ENCODE measurements around the gene CCDC134. TPM values are rescaled to one million over a fixed set of nuclear protein-coding genes. Genes with fewer than 3 reads are reported as not detected.

The CCDC134 gene
- total RNA-seq = 4.5 and 11.8 TPM in 2 replicates

DNA sequence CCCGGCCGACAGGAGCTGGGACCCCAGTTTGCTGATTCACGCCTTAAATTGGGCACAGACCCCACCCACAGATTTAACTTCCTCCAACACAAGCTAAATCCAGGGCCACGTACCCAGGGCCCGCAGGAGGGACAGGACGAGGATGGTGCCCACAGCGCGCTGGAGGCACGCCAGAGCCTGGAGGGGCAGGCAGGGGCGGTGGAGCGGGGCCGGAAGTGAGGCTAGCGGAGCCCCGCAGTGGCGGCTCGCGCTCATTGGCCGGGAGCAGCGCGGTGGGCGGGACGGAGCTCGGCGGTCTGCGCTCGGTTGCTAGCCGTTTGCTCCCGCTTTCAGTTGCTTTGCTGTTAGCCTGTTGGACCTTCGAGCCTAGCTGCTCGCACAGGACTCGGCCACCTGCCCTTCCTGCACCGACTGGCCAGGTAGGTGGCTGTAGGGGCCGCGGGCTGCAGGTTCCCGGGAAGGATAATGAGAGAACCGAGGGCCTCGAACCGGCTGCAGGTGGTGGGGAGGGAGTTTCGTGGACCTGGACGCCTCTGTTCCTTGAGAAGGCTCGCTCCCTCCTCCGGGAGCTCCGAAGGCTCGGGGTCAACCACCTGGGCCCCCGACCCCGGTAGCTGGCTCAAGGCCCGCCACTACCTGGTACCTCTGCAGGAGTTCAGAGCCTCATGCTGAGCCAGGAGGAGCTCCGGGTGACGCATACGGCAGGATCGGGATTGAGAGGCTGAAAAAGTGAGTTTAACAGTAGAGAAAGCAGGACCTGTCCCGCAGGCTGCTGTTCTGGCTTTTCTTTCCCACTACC is at the start of gene CCDC134:
Gene CCDC134, plus strand, starts transcription at position 332 of the 799 bp plus-strand sequence. CDS start 8,212 bp downstream, outside the sequence.

DNA sequence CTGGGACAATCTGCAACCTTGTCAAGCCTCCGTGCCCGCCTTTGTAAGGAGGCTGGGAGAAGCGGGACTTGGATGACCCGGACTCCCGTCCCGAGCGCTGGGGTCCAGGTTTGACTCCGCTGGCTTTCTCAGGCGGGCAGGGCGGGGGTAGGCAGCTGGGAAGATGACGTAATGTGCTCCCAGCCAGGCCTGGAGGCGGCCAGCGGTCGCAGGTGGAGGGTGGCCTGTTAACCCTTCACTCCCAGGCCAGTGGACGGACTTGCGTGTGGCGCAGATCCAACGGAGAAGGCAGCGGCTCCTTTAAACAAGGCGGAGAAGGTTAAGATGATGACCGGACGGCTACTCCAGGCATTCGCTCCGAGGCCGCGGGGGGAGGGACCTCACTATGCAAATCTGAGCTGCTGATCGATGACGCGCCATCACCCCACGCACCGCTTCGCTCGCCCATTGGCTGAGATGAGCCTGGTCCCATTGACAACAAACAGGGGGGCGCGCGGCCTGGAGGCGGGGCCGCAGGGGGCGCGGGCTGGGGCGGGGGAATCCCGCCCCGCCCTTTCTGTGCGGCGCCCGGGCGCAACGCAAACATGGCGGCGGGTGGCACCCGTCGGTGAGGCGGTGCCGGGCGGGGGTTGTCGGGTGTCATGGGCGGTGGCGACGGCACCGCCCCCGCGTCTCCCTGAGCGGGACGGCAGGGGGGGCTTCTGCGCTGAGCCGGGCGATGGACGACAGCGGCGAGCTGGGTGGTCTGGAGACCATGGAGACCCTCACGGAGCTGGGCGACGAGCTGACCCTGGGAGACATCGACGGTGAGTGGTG is 32.3 kb downstream of the CCDC134 start, which contains the start of gene SREBF2:
Gene SREBF2, plus strand, starts transcription at position 553 of the 816 bp plus-strand sequence. Its CDS starts 166 bp downstream, at position 719.

Other genes with a start within 250 kb of the CCDC134 start
- gene CSDC2, start 239.7 kb upstream of the CCDC134 start, total RNA-seq = 0.49 and 1.3 TPM in 2 replicates
- gene PMM1, start 210.8 kb upstream of the CCDC134 start, total RNA-seq = 44.6 and 50.0 TPM in 2 replicates
- gene DESI1, start 179.6 kb upstream of the CCDC134 start, total RNA-seq = 24.1 and 35.7 TPM in 2 replicates
- gene XRCC6, start 179.4 kb upstream of the CCDC134 start, total RNA-seq = 219 and 247 TPM in 2 replicates
- gene SNU13, start 111.8 kb upstream of the CCDC134 start, total RNA-seq = 126 and 164 TPM in 2 replicates
- 1.3 and 2.0 TPM in 2 replicates for gene MEI1, start 101.2 kb upstream of the CCDC134 start, total RNA-seq
- 36.5 and 58.2 TPM in 2 replicates for gene SREBF2, start 32.4 kb downstream of the CCDC134 start, total RNA-seq
- gene SHISA8, start 114.4 kb downstream of the CCDC134 start, total RNA-seq = not detected in 2 replicates
- gene TNFRSF13C, start 126.1 kb downstream of the CCDC134 start, total RNA-seq = not detected in 2 replicates
- 3.7 and 9.6 TPM in 2 replicates for gene CENPM, start 146.5 kb downstream of the CCDC134 start, total RNA-seq
- gene SEPTIN3, start 168.8 kb downstream of the CCDC134 start, total RNA-seq = not detected in 2 replicates
- not detected in 2 replicates for gene WBP2NL, start 198.1 kb downstream of the CCDC134 start, total RNA-seq